GM18907 (cell line): ENCODE data around the gene CNTN5.

Experiments
- ATAC-seq: cut with Tn5 transposase; IDR thresholded peaks from one replicate; pipeline ENCODE4 v1.9.1; 2021; ENCODE audit warnings: mild to moderate bottlenecking, moderate library complexity; ENCODE audit not compliant: unreplicated experiment

The CNTN5 gene

GRCh38 chr11:99887481-99887880 is 866.7 kb downstream of the CNTN5 start:
- no peak for ATAC-seq

DNA sequence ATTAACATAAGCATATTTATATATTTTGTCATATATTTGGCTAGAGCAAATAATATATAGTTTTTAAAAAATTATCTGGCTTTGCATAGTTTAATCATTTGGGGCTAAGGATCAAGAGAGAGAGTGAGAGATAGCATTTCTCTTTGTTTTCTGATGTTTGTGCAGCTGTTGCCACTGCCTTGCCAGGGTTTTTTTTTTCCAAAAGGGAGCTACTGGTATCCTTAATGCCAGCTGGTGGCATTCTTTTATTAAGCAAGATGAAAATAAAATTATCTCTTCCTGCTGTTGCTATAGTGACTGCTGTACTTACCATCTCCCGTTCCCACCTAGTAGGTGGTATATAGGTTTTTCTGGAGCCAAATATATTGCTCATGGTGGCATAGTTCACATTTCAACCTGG is 873.1 kb downstream of the CNTN5 start:
- no peak for ATAC-seq

GRCh38 chr11:99901175-99901574 is 880.4 kb downstream of the CNTN5 start:
- ATAC-seq = no peak

DNA sequence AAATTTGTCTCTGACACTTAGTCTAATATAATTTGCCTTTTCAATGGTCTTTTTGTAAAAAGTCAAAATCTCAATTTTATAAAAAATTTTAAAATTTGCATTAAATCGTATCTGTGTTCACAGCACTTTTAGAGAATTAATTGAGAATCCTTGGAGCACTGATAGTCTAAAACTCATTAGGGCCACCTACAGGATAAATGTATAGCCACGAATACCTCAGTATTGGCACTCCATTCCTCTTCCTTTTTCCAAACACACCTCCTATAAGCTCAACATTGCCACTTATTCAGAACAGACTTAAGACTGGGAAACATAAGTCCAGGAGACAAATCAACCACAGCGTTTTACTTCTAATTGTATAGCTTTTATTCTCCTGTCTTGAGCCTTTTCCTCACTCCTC is 890.4 kb downstream of the CNTN5 start:
- no peak for ATAC-seq

DNA sequence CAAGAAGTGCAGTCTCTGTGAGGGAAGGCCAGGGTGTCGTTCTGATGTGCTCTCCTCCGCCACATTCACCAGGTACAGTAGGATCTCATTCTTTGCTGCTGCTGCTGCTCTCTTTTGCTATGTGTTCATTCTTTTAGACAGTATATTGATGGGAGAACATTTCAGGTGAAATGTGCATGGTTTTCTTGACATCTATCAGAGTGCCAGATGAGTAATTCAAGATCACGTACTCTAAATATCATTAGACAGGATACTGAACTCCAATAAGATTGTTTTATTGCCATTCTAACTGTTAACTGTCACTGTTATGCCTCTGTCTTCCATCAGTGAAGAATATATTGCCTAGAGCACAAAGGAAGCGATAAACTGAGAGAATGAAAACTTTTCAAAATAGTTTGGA is 895.3 kb downstream of the CNTN5 start:
- ATAC-seq = no peak

GRCh38 chr11:99918761-99919160 is 898.0 kb downstream of the CNTN5 start:
- ATAC-seq = no peak

DNA sequence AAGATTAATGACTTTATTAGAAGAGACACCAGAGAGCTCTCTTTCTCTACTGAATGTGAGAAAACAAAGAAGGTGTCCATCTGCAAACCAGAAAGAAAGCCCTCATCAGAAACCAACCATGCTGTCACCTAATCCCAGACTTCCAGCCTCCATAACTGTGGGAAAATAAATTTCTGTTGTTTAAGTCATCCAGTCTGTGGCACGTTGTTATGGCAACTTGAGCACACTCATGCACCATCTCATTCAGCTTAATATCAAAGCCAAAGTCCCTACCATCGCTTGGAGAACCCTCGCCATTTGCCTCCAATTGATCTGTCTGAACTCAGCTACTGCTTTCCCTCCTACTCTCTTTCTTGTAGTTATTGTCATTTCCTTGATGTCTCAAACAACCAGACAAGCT is 900.2 kb downstream of the CNTN5 start:
- no peak for ATAC-seq

DNA sequence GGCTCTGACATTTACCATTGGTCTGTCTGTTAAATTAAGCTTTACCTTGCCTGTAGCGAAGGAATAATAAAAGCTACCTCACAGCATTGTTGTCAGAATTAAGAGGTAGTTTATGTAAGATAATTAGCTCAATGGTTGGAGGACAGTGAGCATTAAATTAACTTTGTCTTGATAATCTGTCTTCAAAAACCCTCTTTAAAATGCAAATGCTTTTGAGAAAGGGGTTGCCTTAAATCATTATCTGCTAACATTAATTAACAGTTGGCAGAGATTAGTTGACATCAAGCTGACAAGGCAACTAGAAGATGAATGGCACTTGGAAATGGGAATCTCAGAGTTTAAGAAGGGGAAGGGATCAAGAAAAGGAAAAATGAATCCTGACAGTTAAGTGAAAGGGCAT is 905.2 kb downstream of the CNTN5 start:
- ATAC-seq = no peak

DNA sequence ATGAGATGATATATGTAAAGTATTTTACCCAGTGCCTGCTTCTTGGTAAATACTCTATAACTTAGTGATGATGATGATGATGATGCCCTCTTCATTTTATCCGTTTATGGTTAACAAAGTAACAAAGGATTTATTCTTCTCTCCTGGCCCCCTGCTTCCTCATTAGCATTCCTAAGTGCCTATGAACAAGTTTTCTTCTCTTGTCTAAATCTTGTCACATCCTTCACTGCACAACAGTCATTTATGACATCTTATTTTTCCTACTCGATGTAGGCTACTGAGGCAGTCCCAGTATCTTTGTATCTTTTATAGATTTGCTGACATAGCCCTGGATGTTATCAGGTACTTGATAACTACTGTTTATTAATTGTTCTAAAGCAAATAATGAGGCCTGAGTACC is 911.9 kb downstream of the CNTN5 start:
- no peak for ATAC-seq

- no peak for ATAC-seq
Measured at GRCh38 chr11:99934008-99934407, 913.3 kb downstream of the CNTN5 start.

DNA sequence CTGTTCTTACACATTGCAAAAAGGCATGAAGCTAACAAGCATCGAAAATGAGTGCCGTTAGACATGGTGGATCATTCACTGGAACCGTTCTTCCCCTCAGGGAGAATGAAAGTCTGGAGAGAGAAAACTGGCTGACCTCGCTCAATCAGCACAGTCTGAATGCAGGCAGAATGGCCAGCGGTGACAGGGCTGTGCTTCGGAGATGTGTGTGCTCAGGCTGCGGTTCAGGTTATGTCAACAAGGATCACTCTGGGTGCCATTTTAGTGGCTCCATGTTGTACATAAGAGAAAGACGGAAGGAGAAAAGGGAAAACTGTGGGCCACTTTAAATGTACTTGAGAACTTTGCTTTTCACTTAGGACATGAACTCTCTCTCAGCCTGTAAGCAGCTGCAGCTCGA is 916.6 kb downstream of the CNTN5 start:
- ATAC-seq = no peak

DNA sequence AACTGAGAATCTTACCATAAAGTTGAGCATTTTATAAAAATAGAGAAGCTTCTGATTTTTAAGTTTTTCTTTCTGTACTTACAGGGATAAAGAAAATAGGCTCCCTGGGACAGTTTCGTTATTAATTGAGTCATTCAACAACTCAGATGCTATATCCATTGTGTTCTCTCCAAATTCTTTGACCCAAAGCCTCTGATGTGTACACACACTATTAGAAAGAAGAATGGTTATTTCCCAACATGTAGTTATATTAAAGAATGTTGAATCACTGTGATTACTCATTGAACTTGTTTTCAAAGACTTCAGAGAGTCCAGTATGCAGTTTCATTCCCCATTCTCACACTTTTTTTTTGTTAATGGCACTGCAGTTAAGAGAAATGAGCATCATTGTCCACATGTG is 932.1 kb downstream of the CNTN5 start:
- no peak for ATAC-seq

- ATAC-seq = no peak
Measured at GRCh38 chr11:99960536-99960935, 939.8 kb downstream of the CNTN5 start.

GRCh38 chr11:99968336-99968735 is 947.6 kb downstream of the CNTN5 start:
- ATAC-seq = no peak

- no peak for ATAC-seq
Measured at GRCh38 chr11:99973993-99974392, 953.2 kb downstream of the CNTN5 start.

DNA sequence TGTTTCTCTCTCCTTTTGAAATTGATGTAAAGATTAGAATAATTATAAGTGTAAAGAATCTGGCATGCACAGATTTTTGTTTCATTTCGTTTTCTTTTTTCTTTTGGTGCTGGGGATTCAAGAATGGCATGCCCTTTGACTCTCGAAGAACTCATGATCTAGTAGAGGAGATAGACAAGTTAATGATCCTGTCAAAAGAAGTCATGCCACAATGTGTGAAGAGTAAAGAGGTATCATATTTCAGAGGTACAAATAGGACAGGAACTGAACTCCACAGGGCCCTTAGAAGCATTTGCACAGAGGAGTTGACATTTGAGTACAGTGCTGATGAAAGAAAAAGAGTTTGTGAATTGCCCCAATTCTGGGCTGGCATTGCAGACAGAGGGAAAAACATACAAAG is 958.3 kb downstream of the CNTN5 start:
- ATAC-seq = no peak

DNA sequence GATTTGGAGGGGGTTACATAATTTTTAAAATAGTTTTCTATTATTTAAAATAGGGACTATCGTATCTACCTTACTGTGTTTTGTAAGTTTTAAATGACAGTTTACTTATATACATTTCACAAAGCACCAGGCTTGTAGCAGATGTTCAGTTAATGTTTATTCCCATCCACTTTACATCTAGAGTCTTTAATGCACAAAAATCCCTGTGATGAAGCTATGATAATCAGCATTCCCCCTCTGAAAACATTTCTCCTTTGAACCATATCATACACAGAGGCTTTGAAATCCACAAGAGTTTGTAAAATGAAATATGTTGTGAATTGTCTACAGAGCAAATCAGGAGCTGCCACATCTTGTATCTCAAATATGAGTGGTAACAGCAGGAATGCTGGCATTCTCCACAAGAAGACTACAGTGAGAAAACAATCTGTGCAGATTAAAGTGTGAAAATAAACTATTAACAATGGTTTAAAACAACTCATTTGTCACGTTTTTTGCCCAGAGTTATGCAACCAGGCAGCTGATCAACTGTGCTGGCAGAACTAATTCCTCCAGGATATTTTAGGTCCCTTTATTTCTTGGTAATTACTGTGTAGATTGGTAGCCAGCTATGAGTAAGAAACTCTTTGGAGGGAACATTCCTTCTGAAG is 967.2 kb downstream of the CNTN5 start:
- no peak for ATAC-seq

- ATAC-seq = no peak
Measured at GRCh38 chr11:99988471-99988837, 967.7 kb downstream of the CNTN5 start.

GRCh38 chr11:100003985-100004384 is 983.2 kb downstream of the CNTN5 start:
- no peak for ATAC-seq

DNA sequence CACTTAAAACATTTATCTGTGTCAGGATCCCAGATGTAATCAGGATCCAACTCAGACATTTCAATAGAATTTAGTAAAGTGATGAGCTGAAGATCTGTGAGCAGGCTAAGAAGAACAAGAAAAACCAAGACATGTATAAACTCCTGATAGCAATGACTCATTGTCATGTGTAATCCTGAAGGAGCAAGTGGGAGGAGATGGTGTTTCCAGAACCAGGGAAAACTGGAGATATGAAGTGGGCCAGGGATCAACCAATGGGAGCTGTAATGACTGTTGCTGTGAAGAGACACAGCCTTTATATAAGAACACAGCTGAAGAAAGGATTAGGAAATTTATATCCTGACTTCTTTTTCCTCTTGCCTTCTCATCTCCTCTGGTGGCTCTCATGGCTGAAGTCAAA is 983.8 kb downstream of the CNTN5 start:
- no peak for ATAC-seq

GRCh38 chr11:100008417-100008816 is 987.7 kb downstream of the CNTN5 start:
- no peak for ATAC-seq

DNA sequence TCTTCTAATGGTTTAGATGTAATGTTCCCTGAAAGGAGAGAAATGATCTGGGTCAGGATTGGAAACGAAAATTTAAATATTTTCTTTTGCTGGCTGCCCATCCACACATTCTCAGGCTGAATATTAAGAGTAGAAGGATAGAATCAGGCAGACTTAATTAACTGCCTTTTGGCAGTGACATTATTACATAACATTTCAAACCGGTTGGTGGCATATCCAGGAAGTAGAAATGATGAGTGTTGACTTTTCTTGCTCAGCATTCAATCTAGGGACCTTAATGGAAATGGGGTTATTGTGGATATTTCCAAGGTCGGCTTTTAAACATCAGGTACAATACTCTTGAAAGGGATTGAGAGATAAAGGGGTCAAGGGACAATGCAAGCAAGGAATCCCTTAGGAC is 989.0 kb downstream of the CNTN5 start:
- no peak for ATAC-seq

DNA sequence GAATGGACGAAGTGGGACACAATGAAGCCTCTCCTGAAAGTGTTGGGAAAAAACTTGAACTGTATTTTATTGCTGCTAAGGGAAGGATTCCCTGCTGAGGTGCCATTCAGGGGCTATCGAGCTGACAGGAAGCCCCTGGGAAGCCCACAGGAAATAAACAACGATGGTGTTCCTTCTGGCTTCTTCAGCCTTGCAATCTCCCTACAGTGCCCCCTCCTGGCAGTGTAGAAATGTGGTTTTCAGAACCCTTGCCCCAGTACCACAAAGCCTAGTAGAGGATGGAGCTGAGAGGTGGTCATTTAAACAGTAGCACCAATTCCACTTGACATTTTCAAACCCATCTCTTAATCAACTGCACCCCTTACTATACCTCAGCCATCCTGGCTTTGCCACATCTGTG is 989.6 kb downstream of the CNTN5 start:
- no peak for ATAC-seq

GRCh38 chr11:100011697-100012096 is 990.9 kb downstream of the CNTN5 start:
- no peak for ATAC-seq
